Esophagus squamous epithelium (tissue), 4 donors: ENCODE results near the gene SERPINA5.

Experiments
- POLR2A ChIP-seq, 4 donors: fragments of 450-650 bp; IDR thresholded peaks; one replicate each; pipeline ENCODE4 v1.6.1; 2017; ENCODE audit warnings: antibody characterized with exemption in 4 of 4, mild to moderate bottlenecking in 4 of 4, moderate library complexity in 3 of 4
- TF ChIP-seq, protein P1 (sequence below), 6 experiments: fragments of 450-650 bp in 4 of 6; fragments of 200-600 bp in 2 of 6; sonication (generic) in 2 of 6; IDR thresholded peaks; one replicate each; pipeline ENCODE4 v1.5.1; 2016 to 2019; ENCODE audit warnings: antibody characterized with exemption in 6 of 6, mild to moderate bottlenecking in 4 of 6, moderate library complexity in 4 of 6

GRCh38 chr14:94619297-94619696 lies 38.1 kb downstream of the SERPINA5 start:
- TF ChIP-seq, protein P1, sequence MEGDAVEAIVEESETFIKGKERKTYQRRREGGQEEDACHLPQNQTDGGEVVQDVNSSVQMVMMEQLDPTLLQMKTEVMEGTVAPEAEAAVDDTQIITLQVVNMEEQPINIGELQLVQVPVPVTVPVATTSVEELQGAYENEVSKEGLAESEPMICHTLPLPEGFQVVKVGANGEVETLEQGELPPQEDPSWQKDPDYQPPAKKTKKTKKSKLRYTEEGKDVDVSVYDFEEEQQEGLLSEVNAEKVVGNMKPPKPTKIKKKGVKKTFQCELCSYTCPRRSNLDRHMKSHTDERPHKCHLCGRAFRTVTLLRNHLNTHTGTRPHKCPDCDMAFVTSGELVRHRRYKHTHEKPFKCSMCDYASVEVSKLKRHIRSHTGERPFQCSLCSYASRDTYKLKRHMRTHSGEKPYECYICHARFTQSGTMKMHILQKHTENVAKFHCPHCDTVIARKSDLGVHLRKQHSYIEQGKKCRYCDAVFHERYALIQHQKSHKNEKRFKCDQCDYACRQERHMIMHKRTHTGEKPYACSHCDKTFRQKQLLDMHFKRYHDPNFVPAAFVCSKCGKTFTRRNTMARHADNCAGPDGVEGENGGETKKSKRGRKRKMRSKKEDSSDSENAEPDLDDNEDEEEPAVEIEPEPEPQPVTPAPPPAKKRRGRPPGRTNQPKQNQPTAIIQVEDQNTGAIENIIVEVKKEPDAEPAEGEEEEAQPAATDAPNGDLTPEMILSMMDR (IDR thresholded peaks at IDR 0.05), result no peak
- TF ChIP-seq POLR2A (IDR thresholded peaks at IDR 0.05), result no peak
